ENCODE measurements around the gene PDZD7. TPM values are rescaled to one million over a fixed set of nuclear protein-coding genes. Genes with fewer than 3 reads are reported as not detected.

Gene PDZD7
- polyA plus RNA-seq, 12 donors = 0.34 to 2.5 (median 1.5) TPM; not detected in 2

DNA sequence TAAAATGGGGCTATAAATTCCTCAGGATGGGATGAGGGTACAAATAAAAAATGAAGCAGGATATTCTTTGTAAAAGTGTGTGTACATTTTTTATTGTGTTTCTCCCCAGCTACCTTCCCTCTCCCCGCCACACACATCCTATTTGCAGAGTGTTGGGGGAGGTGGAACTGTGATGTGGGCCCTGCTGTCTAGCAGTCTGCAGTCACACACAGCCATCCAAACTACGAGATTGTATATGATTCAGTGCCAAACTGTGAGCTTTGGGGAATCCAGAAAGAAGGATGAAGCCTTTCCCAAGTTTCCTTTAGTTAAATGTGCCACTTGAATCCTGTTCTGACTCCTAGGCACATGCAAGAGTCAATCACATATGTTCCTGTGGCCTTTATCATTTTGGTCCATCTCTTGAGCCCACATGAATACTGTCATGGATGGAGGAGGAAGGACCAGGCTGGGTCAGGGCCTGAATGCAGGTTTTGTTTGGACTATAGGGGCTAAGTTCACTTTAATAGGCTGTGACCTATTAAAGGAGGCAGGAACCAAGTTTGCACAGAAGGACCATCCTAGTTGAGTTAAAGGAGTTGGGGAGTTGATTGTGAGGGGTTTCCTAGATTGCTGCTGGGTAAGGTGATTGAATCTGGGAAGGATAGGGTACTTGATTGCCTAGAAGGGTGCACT lies 62.7 kb downstream of the PDZD7 start:
- no peak for DNase-seq

DNA sequence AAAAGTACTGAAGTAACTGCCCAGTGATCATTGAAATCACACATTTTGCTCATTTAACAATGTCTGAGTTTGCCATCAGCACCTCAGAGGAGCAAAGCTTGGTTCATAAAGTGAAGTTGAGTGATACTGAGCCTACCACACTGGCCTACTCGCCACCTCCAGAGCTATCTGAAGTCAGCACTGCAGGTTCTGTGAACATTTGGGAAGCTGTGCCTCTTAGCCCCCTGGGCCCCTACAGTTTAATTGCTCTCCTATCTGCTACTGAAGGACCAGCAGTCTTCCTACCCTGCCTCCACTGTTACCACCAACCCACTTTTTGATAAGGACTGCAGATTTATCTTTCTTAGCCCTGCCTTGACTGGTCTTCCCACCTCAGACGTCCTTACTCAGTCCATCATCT lies 63.6 kb downstream of the PDZD7 start:
- DNase-seq = no peak

- no peak for DNase-seq
These were observed 64.0 kb downstream of the PDZD7 start for GRCh38 chr10:100966887-100967286.

GRCh38 chr10:100965820-100966219 lies 65.1 kb downstream of the PDZD7 start:
- DNase-seq = no peak

DNA sequence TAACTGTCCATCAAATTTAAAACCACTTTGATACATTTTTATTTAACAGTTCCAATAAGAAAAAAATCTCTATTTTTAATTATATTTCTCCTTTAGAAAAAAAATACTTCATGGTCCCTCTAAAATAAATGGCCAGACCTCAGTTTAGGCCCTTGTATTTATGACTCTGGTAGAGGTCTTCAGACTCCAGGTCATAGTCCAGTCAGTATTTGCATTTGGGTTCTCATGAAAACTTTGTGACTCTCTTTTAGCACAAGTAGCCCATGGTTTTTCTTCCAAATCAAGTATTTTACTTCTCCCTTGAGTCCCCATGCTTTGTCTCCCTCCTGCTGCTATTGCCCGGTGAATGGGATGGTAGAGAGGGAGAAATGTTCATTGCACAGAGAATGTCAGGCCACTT lies 67.1 kb downstream of the PDZD7 start:
- DNase-seq = no peak

DNA sequence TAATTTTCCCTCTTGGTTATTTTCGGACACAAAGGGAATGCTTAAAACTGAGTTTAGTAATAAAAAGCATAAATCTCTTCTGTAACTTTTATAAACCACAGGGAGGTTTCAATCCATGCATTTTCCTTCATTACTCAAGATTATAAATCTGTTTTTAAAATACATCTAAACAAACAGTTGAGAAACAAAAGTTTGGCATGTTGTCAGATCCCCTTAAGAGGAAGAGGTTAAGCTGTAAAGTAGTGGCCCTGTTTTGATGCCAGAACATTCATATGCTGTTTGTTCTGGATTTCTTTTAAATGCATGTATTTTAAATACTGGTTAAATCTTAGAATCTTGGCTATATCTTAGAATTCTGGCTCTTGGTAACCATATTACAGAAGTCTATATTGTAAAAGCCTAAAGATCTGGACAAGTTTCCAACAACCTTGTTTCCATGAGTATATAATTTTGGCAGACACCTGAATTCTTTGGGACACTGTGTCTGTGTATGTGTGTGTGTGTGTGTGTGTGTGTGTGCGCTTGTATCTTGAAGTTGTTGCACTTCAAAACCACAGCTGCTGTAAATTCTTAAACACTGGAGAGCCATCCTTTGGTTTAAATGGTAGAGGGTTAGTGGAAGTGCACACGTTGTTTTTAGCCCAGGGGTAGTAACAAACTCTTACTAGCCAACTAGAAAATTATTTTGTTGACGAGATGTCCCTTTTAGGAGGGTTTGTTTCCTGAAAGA lies 68.4 kb downstream of the PDZD7 start:
- DNase-seq = no peak

DNA sequence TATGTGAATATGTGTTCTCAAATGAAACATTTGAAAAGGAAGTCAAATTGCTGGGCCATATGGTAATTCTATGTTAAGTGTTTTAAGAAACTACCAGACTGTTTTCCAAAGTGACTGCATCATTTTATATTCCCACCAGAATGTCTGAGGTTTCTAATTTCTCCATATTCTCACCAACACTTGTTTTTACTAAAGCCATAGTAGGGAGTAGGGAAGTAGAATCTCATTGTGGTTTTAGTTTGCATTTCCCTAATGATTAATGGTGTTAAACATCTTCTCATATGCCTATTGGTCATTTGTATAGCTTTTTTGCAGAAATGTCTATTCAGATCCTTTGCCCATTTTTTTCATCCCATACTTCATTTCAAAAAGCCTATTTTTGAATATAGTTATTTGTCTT lies 70.7 kb downstream of the PDZD7 start:
- DNase-seq = no peak

Other genes starting within 250 kb of the PDZD7 start
- gene SLF2, start 118.2 kb downstream of the PDZD7 start, polyA plus RNA-seq (ENCODE audit: insufficient read length in 12 of 12) = 100 to 1,000 TPM in 4 of 12 donors, 10 to 100 TPM in 7, not detected in 1; 58.1 to 130 (median 89.5) TPM
- 10 to 100 TPM in 2 of 12 donors, 1 to 10 TPM in 9, not detected in 1; 5.1 to 64.2 (median 6.4) TPM for gene SEMA4G, start 61.6 kb downstream of the PDZD7 start, polyA plus RNA-seq (ENCODE audit: insufficient read length in 12 of 12)
- 10 to 100 TPM in 11 of 12 donors, not detected in 1; 51.2 to 82.6 (median 60.8) TPM for gene MRPL43, start 43.6 kb downstream of the PDZD7 start, polyA plus RNA-seq (ENCODE audit: insufficient read length in 12 of 12)
- gene TWNK, start 43.6 kb downstream of the PDZD7 start, polyA plus RNA-seq (ENCODE audit: insufficient read length in 12 of 12) = 10 to 100 TPM in 5 of 12 donors, 1 to 10 TPM in 6, not detected in 1; 5.7 to 11.2 (median 9.7) TPM
- gene LZTS2, start 31.3 kb downstream of the PDZD7 start, polyA plus RNA-seq (ENCODE audit: insufficient read length in 12 of 12) = 10 to 100 TPM in 11 of 12 donors, not detected in 1; 39.6 to 66.4 (median 47.8) TPM
- 10 to 100 TPM in 11 of 12 donors, not detected in 1; 17.8 to 63.0 (median 21.3) TPM for gene SFXN3, start 105 bp upstream of the PDZD7 start, polyA plus RNA-seq (ENCODE audit: insufficient read length in 12 of 12)
- gene KAZALD1, start 30.9 kb upstream of the PDZD7 start, polyA plus RNA-seq (ENCODE audit: insufficient read length in 12 of 12) = 10 to 100 TPM in 11 of 12 donors, not detected in 1; 22.4 to 44.3 (median 30.7) TPM
- gene TLX1, start 100.2 kb upstream of the PDZD7 start, polyA plus RNA-seq (ENCODE audit: insufficient read length in 12 of 12) = not detected
- 10 to 100 TPM in 1 of 12 donors, 1 to 10 TPM in 10, not detected in 1; 2.5 to 11.3 (median 7.0) TPM for gene LBX1, start 198.3 kb upstream of the PDZD7 start, polyA plus RNA-seq (ENCODE audit: insufficient read length in 12 of 12)

Data from muscle of arm (tissue), 12 donors.